Neural cell (in vitro differentiated cells): ENCODE data around the gene PPFIA4. TPM values are rescaled to one million over a fixed set of nuclear protein-coding genes. Genes with fewer than 3 reads are reported as not detected.

ENCODE experiments used
- H2AFZ ChIP-seq: fragments of 200-600, 300-800 bp; sonication (generic), shearing (Covaris generic); 2 replicates; pipeline ENCODE4 v1.6.0; 2014; ENCODE audit warnings: low read depth, mild to moderate bottlenecking, antibody characterized with exemption, low read length, moderate library complexity
- H3F3A ChIP-seq: fragments of 200-600 bp; shearing (Covaris generic); 2 replicates; pipeline ENCODE4 v1.6.1; 2016; ENCODE audit warnings: mild to moderate bottlenecking, moderate library complexity, mixed read lengths, antibody characterized with exemption, low read length; ENCODE audit not compliant: insufficient read depth, poor library complexity, severe bottlenecking
- H3K27ac ChIP-seq: fragments of 200-600, 300-800 bp; sonication (generic), shearing (Covaris generic); 2 replicates; pipeline ENCODE4 v1.5.1; 2014; ENCODE audit warnings: mild to moderate bottlenecking, low read length, moderate library complexity
- H3K27me3 ChIP-seq: fragments of 300-800, 200-600 bp; sonication (generic), shearing (Covaris generic); 2 replicates; pipeline ENCODE4 v1.6.0; 2014; ENCODE audit warnings: mild to moderate bottlenecking, low read depth, low read length, moderate library complexity; ENCODE audit not compliant: insufficient read depth
- H3K36me3 ChIP-seq: fragments of 300-800, 200-600 bp; sonication (generic), shearing (Covaris generic); 2 replicates; pipeline ENCODE4 v1.5.1; 2014; ENCODE audit warnings: mild to moderate bottlenecking, antibody characterized with exemption, low read length, moderate library complexity; ENCODE audit not compliant: insufficient read depth
- H3K4me2 ChIP-seq: fragments of 300-800, 200-600 bp; sonication (generic), shearing (Covaris generic); 2 replicates; pipeline ENCODE4 v1.6.0; 2014; ENCODE audit warnings: mild to moderate bottlenecking, low read length
- H3K4me3 ChIP-seq: fragments of 300-800, 200-600 bp; sonication (generic), shearing (Covaris generic); 2 replicates; pipeline ENCODE4 v1.5.1; 2014; ENCODE audit warnings: mild to moderate bottlenecking, low read length, moderate library complexity
- H3K79me2 ChIP-seq: fragments of 200-600 bp; shearing (Covaris generic); replicated peaks from 2 replicates; pipeline ENCODE4 v1.6.0; 2014; ENCODE audit warnings: mild to moderate bottlenecking, low read length, moderate library complexity; ENCODE audit not compliant: insufficient read depth
- H3K9ac ChIP-seq: fragments of 300-800, 200-600 bp; sonication (generic), shearing (Covaris generic); 2 replicates; pipeline ENCODE4 v1.6.1; 2016; ENCODE audit warnings: mild to moderate bottlenecking, low read length, mixed read lengths
- H3K9me2 ChIP-seq: fragments of 200-600 bp; shearing (Covaris generic); 2 replicates; pipeline ENCODE4 v1.6.1; 2016; ENCODE audit warnings: mild to moderate bottlenecking, low read length, mixed read lengths; ENCODE audit not compliant: insufficient read depth
- H3K9me3 ChIP-seq: fragments of 200-600, 300-800 bp; sonication (generic), shearing (Covaris generic); 2 replicates; pipeline ENCODE4 v1.6.1; 2016; ENCODE audit warnings: mild to moderate bottlenecking, mixed run types, low read length, moderate library complexity, mixed read lengths
- H4K20me1 ChIP-seq: fragments of 200-600 bp; shearing (Covaris generic); 2 replicates; pipeline ENCODE4 v1.6.1; 2016; ENCODE audit warnings: mild to moderate bottlenecking, mixed run types; ENCODE audit not compliant: insufficient read depth
- CTCF ChIP-seq: fragments of 450-650 bp; IDR thresholded peaks from 2 replicates; pipeline ENCODE4 v1.5.1; 2014; ENCODE audit warnings: antibody characterized with exemption, mild to moderate bottlenecking, moderate library complexity; ENCODE audit not compliant: poor library complexity, severe bottlenecking
- EP300 ChIP-seq: fragments of 450-650 bp; conservative IDR thresholded peaks from 2 replicates; pipeline ENCODE4 v1.6.1; 2014; ENCODE audit warnings: antibody characterized with exemption, mild to moderate bottlenecking, moderate library complexity; ENCODE audit not compliant: poor library complexity, severe bottlenecking
- EZH2 ChIP-seq: fragments of 200-600, 300-800 bp; shearing (Covaris generic), sonication (generic); IDR thresholded peaks from 2 replicates; pipeline ENCODE4 v1.6.1; 2014; ENCODE audit warnings: antibody characterized with exemption, low read length, borderline replicate concordance, mild to moderate bottlenecking; ENCODE audit not compliant: insufficient read depth, poor library complexity, severe bottlenecking
- MXI1 ChIP-seq: fragments of 450-650 bp; conservative IDR thresholded peaks from 2 replicates; pipeline ENCODE4 v1.6.1; 2014; ENCODE audit warnings: antibody characterized with exemption, mild to moderate bottlenecking; ENCODE audit not compliant: poor library complexity, severe bottlenecking
- POLR2AphosphoS5 ChIP-seq: IDR thresholded peaks from 2 replicates; pipeline ENCODE4 v1.6.1; 2012
- RAD21 ChIP-seq: fragments of 450-650 bp; conservative IDR thresholded peaks from 2 replicates; pipeline ENCODE4 v1.6.1; 2014; ENCODE audit warnings: antibody characterized with exemption, mild to moderate bottlenecking, moderate library complexity
- REST ChIP-seq: IDR thresholded peaks from 2 replicates; pipeline ENCODE4 v1.6.1; 2012; ENCODE audit warnings: borderline replicate concordance
- SMC3 ChIP-seq: fragments of 450-650 bp; conservative IDR thresholded peaks from 2 replicates; pipeline ENCODE4 v1.6.1; 2014; ENCODE audit warnings: antibody characterized with exemption, mild to moderate bottlenecking, moderate library complexity; ENCODE audit not compliant: poor library complexity
- TAF1 ChIP-seq: IDR thresholded peaks from 2 replicates; pipeline ENCODE4 v1.6.1; 2012; ENCODE audit warnings: low read depth
- polyA plus RNA-seq: library from polyadenylated mRNA; depleted of rRNA; stranded (reverse); fragments of >200 nt; gene quantifications from 2 replicates; pipeline ENCODE4 v1.2.3, GENCODE V29; 2014

Gene PPFIA4
- polyA plus RNA-seq, 1 donor from 2014 or later: 1.6 TPM

- H3K9me3 ChIP-seq: no peaks in the 10 kb centered on the region
- H3K4me2 ChIP-seq: no peak overlapping the region
- H3K9ac ChIP-seq: no peak overlapping the region
- TF ChIP-seq CTCF: no peak
- no peak for TF ChIP-seq MXI1
- no peak for TF ChIP-seq EP300
- TF ChIP-seq RAD21: no peak
- no peak for TF ChIP-seq TAF1
- no peak for TF ChIP-seq POLR2AphosphoS5
- TF ChIP-seq REST: no peak
- no peak for TF ChIP-seq SMC3
- TF ChIP-seq EZH2: no peak
- H3K36me3 ChIP-seq: no peaks in the 10 kb centered on the region
- no peaks in the 10 kb centered on the region for H3K79me2 ChIP-seq
- H3K27ac ChIP-seq: no peak overlapping the region
- H3K27me3 ChIP-seq: no peaks in the 10 kb centered on the region
- H3K9me2 ChIP-seq: no peaks in the 10 kb centered on the region
- H4K20me1 ChIP-seq: no peaks in the 10 kb centered on the region
- H3K4me3 ChIP-seq: no peak overlapping the region
- H3F3A ChIP-seq: no peaks in the 10 kb centered on the region
- no peak overlapping the region for H2AFZ ChIP-seq
These were observed 40.7 kb downstream of the PPFIA4 start for GRCh38 chr1:203066965-203067364.

GRCh38 chr1:203069030-203069747 lies 42.9 kb downstream of the PPFIA4 start:
- Histone ChIP-seq H3K4me2 (no peak overlapping the region), H3K4me3 (no peak overlapping the region), H3K36me3 (no peaks in the 10 kb centered on the region), H3F3A (no peaks in the 10 kb centered on the region), H3K79me2 (no peaks in the 10 kb centered on the region), H4K20me1 (no peaks in the 10 kb centered on the region), H3K27me3 (peaks cover 4% of the 10 kb centered on the region), H3K9me3 (no peaks in the 10 kb centered on the region), H2AFZ (no peak overlapping the region), H3K9me2 (no peaks in the 10 kb centered on the region), H3K27ac (no peak overlapping the region), H3K9ac (no peak overlapping the region)
- TF ChIP-seq RAD21 (no peak), SMC3 (no peak), REST (no peak), MXI1 (no peak), CTCF (no peak), EZH2 (no peak), EP300 (no peak)
